ENCODE measurements around the gene USP54.

The USP54 gene

DNA sequence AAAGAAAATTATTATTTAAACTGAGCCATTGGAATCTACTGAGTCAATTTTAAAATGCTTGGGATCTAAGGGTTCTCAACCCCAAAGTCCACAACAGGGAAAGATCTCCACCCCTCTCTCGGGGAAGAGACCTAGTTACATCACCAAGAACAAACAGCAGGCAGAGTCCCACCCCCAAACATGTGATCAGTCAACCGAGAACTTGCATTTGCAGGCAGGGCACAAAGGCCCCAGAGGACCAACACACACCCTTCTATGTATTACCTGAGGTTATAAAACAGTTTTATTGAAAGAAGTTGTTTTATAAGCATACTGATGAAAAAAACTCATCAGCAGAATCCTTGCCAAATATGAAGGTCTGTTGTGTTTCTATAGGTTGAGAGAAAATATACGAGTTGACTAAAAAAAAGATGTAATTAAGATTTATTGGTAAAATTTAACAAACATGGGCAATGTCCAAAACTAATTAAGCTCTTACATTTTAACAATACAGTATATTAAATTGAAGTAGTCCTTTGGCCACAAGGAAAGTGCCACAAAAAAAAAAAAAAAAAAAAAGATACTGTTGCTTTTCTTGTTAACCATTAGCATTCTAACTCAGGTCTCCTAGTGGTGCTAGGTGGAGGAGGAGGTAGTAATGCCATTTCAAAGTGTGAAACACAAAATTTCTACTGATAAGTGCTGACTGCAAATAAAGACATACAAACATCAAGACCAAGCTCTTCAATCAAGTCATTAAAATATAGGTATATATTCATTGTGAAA, 975 bp upstream of the USP54 start:
- DNase-seq (ENCODE audit: extremely low read depth, insufficient read length): no peak
- no peak overlapping the region for H3K4me3 ChIP-seq (replicated peaks; ENCODE audit: low read depth, low read length)
- H3K27me3 ChIP-seq (replicated peaks; ENCODE audit: control insufficient read depth, insufficient read depth, low read length): no peaks in the 10 kb centered on the region
- H3K36me3 ChIP-seq (ENCODE audit: control insufficient read depth, insufficient read depth, low read length): no peaks in the 10 kb centered on the region
- TF ChIP-seq, protein P1, sequence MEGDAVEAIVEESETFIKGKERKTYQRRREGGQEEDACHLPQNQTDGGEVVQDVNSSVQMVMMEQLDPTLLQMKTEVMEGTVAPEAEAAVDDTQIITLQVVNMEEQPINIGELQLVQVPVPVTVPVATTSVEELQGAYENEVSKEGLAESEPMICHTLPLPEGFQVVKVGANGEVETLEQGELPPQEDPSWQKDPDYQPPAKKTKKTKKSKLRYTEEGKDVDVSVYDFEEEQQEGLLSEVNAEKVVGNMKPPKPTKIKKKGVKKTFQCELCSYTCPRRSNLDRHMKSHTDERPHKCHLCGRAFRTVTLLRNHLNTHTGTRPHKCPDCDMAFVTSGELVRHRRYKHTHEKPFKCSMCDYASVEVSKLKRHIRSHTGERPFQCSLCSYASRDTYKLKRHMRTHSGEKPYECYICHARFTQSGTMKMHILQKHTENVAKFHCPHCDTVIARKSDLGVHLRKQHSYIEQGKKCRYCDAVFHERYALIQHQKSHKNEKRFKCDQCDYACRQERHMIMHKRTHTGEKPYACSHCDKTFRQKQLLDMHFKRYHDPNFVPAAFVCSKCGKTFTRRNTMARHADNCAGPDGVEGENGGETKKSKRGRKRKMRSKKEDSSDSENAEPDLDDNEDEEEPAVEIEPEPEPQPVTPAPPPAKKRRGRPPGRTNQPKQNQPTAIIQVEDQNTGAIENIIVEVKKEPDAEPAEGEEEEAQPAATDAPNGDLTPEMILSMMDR (IDR thresholded peaks at IDR 0.05; ENCODE audit: insufficient read depth, low read length, poor library complexity, severe bottlenecking): no peak

DNA sequence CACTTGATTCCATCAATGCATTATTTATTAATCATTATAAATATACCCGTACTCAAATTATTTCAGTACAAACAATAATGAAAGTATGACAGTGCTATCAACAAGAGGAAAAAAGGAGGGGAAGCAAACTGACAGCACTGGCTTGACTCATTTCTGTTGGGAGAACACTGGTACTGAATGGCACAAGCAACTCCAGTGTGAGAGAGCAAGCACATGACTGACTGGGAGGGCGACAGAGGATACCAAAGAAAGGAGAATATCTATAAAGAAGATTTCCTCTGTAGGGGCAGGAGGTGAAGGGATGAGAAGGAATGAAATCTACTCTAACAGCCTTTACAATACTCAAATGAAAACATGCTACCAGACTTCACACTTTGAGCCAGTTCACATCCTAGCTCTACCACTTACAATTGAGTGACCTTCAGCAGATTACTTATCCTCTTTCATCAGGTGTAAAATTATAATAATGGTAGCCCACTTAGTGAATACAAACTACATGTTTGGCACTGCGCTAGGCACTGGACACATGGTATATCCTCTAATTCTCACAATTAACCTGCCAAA, 1.5 kb downstream of the USP54 start:
- no peaks in the 10 kb centered on the region for H3K36me3 ChIP-seq (ENCODE audit: control insufficient read depth, insufficient read depth, low read length)
- TF ChIP-seq, protein P1 (IDR thresholded peaks at IDR 0.05; ENCODE audit: insufficient read depth, low read length, poor library complexity, severe bottlenecking): no peak
- no peak overlapping the region for H3K4me3 ChIP-seq (replicated peaks; ENCODE audit: low read depth, low read length)
- H3K27me3 ChIP-seq (replicated peaks; ENCODE audit: control insufficient read depth, insufficient read depth, low read length): no peaks in the 10 kb centered on the region
- DNase-seq (ENCODE audit: extremely low read depth, insufficient read length): no peak

GRCh38 chr10:73588656-73589055, 2.5 kb downstream of the USP54 start:
- H3K27me3 ChIP-seq (replicated peaks; ENCODE audit: control insufficient read depth, insufficient read depth, low read length): no peaks in the 10 kb centered on the region
- no peak overlapping the region for H3K4me3 ChIP-seq (replicated peaks; ENCODE audit: low read depth, low read length)
- no peaks in the 10 kb centered on the region for H3K36me3 ChIP-seq (ENCODE audit: control insufficient read depth, insufficient read depth, low read length)
- DNase-seq (ENCODE audit: extremely low read depth, insufficient read length): no peak
- TF ChIP-seq, protein P1 (IDR thresholded peaks at IDR 0.05; ENCODE audit: insufficient read depth, low read length, poor library complexity, severe bottlenecking): no peak

- TF ChIP-seq, protein P1 (IDR thresholded peaks at IDR 0.05; ENCODE audit: insufficient read depth, low read length, poor library complexity, severe bottlenecking): no peak
- no peak overlapping the region for H3K4me3 ChIP-seq (replicated peaks; ENCODE audit: low read depth, low read length)
- H3K27me3 ChIP-seq (replicated peaks; ENCODE audit: control insufficient read depth, insufficient read depth, low read length): no peaks in the 10 kb centered on the region
- no peaks in the 10 kb centered on the region for H3K36me3 ChIP-seq (ENCODE audit: control insufficient read depth, insufficient read depth, low read length)
- no peak for DNase-seq (ENCODE audit: extremely low read depth, insufficient read length)
These were observed 4.6 kb downstream of the USP54 start for GRCh38 chr10:73586583-73586984.

DNA sequence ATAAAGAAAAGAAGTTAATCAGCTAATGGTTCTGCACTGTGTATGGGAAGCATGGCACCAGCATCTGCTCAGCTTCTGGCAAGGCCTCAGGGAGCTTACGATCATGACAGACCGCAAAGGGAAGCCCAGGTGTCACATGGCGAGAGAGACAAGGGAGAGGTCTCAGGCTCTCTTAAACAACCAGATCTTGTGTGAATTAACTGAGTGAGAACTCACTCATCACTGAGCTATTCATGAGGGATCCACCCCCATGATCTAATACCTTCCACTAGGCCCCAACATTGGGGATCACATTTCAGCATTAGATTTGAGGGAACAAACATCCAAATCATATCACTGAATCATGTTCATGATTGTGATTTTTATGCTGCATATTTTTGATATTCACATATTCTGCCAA, 5.8 kb downstream of the USP54 start:
- Histone ChIP-seq H3K4me3 (replicated peaks; ENCODE audit: low read depth, low read length) (no peak overlapping the region), H3K36me3 (ENCODE audit: control insufficient read depth, insufficient read depth, low read length) (no peaks in the 10 kb centered on the region), H3K27me3 (replicated peaks; ENCODE audit: control insufficient read depth, insufficient read depth, low read length) (no peaks in the 10 kb centered on the region)
- no peak for DNase-seq (ENCODE audit: extremely low read depth, insufficient read length)
- TF ChIP-seq, protein P1 (IDR thresholded peaks at IDR 0.05; ENCODE audit: insufficient read depth, low read length, poor library complexity, severe bottlenecking): no peak

All from GM06990 (cell line).